Inferior parietal cortex (tissue), 1 donor: ENCODE measurements around the gene SNRPF.
"Not testable (repeated sequence)": the region's sequence is repeated elsewhere in the genome, so short reads cannot be mapped to it uniquely, and the experiment has no call there.

Experiments
- DNase-seq: peaks from one replicate; pipeline ENCODE4 v3.0.0-alpha.2; 2016; ENCODE audit errors: extremely low spot score

The SNRPF gene

GRCh38 chr12:95858451-95859343 is at the start of gene SNRPF:
SNRPF (plus strand) TSS chr12:95858952; CDS start chr12:95859074, 122 bp downstream.
- peak; percentile 97 for DNase-seq

GRCh38 chr12:95809000-95809680 is 49.6 kb upstream of the SNRPF start:
- DNase-seq = no peak

- DNase-seq = no peak
Measured at GRCh38 chr12:95810411-95810810, 48.3 kb upstream of the SNRPF start.

DNA sequence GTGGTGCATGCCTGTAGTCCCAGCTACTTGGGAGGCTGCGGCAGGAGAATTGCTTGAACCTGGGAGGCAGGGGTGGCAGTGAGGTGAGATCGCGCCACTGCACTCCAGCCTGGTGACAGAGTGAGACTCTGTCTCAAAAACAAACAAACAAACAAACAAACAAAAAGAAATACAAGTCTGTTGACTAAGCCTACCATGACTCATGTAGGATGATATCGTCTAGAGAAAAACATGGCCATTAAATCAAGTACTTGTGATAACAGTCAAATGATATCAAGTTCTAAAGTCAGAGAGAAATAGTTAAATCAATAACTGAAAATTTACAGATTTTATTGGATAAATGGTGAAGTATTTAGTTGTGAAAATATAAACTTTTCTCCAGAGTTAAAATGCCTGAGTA is 46.6 kb upstream of the SNRPF start:
- not testable (repeated sequence) for DNase-seq

DNA sequence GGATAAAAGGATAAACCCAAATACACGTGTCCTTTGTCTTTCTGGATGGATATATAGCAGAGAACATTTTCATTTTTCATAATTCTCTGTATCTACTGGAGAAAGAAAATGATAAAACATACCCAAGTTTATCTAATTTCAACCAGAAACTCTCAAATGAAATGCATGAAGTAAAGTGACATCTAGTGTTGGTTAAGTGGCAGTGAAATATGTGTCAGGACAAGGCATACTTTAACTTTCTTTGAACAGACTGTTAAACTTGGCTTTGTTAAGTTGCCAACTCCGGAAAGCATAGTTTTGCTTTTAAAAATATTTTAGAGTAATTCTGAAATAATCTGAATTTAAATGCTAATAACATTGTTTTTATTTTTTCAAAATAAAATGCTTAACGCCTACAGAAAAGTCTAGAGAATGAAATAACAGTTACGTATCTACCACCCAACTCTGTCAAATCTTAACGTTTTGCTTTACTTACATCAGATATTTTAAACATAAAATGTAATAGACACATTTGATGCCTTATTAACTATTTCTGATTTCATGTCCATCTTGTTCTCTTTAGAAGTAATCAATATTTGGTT is 43.0 kb upstream of the SNRPF start:
- DNase-seq = peak; percentile 57

DNA sequence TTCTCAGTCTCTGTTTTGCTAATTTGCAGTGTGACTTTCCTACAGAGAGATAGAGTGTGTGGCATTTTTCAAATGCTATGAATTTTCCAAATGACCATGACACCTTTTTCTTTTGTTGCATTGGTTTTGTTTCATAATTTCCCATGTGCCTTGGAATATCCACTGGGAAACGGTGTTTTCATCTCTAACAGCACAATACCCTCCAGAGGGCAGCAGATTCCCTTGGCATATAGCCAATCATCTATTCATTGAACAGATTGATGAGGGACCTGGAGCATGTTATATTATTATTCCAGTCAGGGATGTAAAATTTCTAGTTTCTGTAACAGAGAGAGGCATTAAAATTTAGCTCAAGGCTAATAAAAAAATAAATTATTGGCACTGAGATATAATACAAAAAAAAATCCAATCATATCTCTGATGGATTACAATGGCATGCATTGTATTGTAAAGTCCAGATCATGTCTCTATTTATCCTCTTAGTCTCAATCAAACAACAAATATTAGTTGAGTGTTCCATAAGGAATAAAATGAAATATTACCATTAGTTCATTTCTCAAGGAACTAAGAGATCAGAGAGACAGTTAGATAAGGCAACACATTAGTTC is 38.6 kb upstream of the SNRPF start:
- peak; percentile 76 for DNase-seq

- no peak for DNase-seq
Measured at GRCh38 chr12:95829395-95829794, 29.4 kb upstream of the SNRPF start.

DNA sequence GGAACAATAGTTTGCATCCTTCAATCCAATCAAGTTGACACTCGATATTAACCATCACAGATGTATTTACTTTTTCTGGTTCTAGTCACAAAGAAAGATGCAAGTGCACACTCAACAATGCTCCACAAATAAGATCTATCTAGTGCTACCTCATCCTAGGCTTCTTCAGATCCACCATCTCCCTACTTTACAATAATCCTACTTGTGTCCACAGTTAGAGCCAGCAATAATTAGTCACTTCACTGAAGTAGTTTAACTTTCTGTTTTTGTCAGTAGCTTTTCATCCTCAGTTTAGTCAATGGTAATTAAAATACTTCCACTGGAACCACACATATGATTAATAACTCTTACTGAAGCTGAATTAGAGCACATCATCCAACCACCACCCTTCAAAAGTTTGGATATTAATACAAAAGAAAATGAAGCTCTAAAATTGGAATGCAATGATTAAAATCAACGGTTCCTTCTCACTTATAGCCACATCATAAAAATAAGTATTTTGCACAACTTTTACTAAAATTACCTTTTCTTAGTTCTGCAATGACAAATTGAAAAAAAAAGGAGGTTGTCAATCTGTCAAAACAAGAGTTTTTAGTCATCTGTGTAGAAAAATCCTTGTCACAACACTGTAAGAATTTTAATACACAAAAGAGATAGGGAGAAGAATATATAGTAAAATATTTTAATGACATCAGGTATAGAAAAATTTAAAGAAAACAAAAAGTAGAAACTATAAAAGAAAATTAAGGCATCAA is 28.2 kb upstream of the SNRPF start:
- DNase-seq = no peak

GRCh38 chr12:95834572-95834971 is 24.2 kb upstream of the SNRPF start:
- DNase-seq = no peak

DNA sequence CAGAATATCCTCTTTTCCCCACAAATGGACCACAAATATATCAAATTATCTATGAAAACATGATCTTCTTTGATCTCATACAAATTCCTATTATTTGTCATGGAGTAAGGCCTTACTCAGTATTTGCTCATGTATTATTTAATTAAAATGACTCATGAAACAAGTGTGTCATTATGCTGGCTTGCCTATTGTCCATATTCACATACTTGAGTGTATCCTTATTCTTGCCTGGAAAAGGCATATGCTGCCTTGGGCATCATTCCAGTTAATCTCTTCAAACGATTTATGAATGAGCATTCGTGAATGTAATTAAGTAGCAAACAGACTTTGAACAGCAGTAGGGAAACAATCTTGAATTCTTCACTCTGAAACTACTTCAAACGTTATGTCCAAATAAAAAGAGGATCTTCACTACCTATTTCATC is 22.6 kb upstream of the SNRPF start:
- no peak for DNase-seq

DNA sequence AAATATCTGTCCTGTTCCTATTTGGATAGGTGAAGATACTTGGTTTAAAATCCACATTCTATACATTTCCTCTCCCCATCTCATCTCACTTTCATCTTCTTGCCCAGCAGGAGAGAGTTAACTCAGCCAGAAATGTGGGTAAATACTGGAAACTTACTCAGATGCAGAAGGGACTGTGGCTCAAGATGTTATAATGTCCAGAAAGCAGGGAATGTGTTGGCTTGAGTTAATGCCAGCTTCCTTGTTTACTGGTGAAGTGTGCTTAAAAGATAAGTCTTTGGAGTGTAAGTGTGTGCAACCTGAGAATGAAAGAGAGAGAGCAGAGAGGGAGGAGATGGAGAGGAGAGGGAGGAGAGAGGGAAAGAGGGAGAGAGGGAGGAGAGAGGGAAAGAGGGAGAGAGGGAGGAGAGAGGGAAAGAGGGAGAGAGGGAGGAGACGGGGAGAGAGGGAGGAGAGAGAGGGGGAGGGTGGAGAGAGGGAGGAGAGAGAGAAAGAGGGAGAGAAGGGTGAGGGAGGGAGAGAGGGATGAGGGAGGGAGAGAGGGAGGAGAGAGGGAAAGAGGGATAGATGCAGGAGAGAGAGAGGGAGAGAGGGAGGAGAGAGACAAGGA is 22.0 kb upstream of the SNRPF start:
- no peak for DNase-seq

- DNase-seq = no peak
Measured at GRCh38 chr12:95837240-95838038, 21.3 kb upstream of the SNRPF start.

DNA sequence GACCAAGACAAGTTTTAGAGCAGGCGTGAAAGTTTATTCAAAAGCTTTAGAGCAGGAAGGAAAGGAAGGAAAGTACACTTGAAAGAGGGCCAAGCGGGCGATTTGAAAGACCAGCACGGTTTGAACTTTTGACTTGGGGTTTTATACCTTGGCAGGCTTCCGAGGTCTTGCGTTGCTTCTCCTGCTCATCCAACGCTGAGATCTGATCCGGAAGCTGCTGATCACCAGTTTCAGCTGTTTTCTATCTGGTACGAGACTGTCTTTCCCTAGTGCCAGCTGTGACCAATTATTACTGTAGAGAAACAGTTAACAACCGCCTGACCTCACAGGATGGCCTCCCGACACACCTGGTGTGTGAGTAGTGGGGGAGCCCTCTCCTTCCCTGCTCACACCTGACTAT is 20.6 kb upstream of the SNRPF start:
- DNase-seq = no peak

DNA sequence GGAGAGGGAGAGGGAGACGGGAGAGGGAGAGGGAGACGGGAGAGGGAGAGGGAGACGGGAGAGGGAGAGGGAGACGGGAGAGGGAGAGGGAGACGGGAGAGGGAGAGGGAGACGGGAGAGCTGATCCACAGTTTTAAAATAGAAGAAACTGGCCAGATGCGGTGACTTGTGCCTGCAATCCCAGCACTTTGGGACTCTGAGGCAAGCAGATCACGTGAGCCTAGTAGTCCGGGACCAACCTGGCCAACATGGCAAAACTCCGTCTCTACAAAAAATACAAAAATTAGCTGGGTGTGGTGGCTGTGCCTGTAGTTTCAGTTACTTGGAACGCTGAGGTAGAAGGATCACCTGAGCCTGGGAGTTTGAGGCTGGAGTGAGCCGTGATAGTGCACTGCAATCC is 16.3 kb upstream of the SNRPF start:
- DNase-seq = not testable (repeated sequence)

GRCh38 chr12:95848575-95849388 is 10.0 kb upstream of the SNRPF start:
- peak; percentile 47 for DNase-seq

GRCh38 chr12:95851606-95852005 is 7.1 kb upstream of the SNRPF start:
- no peak for DNase-seq

DNA sequence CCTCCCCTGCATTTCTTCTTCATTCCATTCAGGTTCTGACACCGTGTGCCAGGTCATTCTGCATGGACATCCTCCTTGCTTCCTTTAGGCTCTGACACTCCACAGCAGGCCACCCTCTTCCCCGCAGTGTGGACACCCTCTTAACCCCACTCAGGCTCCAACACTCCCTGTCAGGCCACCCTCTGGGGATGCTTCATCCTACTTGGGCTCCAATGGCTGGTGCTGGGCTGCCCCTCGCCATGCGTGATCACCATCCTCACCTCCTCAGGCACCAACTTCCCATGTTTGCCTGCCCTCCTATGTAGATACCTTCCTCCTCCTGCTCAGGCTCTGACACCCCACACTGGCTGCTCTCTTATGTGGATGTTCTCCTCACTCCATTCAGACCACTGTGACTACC is 6.6 kb upstream of the SNRPF start:
- no peak for DNase-seq

DNA sequence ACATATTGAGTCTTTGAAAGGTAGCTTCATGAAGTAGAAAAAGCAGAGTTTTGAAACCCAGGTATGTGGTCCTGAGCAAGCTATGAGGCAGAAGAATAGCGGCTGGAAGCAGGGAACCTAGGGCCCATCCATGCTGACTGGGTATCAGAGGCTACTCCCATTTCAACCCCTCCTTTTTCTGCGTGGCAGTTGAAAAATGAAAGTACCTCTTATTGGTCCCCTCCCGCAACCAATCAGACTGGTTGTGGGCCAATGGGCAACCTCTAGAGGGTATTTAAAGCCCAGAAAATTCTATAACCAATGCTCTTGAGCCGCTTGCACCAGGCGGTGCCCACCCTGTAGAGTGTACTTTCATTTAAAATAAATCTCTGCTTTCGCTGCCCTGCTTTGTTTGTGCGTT is 1.6 kb upstream of the SNRPF start:
- no peak for DNase-seq

GRCh38 chr12:95857799-95858198 is 953 bp upstream of the SNRPF start:
- no peak for DNase-seq
